ENCODE data around the gene ZFYVE26.

GRCh38 chr14:67734675-67735074 is 81.7 kb downstream of the ZFYVE26 start:
- TF ChIP-seq BHLHE40 (IDR thresholded peaks at IDR 0.05; ENCODE audit: low read depth, low read length) (no peak), POLR2A (IDR thresholded peaks at IDR 0.05; ENCODE audit: low read length) (no peak), EP300 (IDR thresholded peaks at IDR 0.05) (no peak), RFX5 (IDR thresholded peaks at IDR 0.05) (no peak), MAX (IDR thresholded peaks at IDR 0.05) (no peak), EHMT2 (IDR thresholded peaks at IDR 0.05; ENCODE audit: low read depth) (no peak), NFE2L2 (conservative IDR thresholded peaks at IDR 0.05; ENCODE audit: low read length) (no peak), ZNF302 (CRISPR knock-in tag; IDR thresholded peaks at IDR 0.05) (no peak), ZFP36 (IDR thresholded peaks at IDR 0.05; ENCODE audit: borderline replicate concordance, partially characterized antibody) (no peak), MAZ (IDR thresholded peaks at IDR 0.05; ENCODE audit: borderline replicate concordance, low read depth, low read length) (no peak)
- TF ChIP-seq, protein P1, sequence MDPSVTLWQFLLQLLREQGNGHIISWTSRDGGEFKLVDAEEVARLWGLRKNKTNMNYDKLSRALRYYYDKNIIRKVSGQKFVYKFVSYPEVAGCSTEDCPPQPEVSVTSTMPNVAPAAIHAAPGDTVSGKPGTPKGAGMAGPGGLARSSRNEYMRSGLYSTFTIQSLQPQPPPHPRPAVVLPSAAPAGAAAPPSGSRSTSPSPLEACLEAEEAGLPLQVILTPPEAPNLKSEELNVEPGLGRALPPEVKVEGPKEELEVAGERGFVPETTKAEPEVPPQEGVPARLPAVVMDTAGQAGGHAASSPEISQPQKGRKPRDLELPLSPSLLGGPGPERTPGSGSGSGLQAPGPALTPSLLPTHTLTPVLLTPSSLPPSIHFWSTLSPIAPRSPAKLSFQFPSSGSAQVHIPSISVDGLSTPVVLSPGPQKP (IDR thresholded peaks at IDR 0.05; ENCODE audit: low read depth, low read length): no peak
- TF ChIP-seq, protein P2, sequence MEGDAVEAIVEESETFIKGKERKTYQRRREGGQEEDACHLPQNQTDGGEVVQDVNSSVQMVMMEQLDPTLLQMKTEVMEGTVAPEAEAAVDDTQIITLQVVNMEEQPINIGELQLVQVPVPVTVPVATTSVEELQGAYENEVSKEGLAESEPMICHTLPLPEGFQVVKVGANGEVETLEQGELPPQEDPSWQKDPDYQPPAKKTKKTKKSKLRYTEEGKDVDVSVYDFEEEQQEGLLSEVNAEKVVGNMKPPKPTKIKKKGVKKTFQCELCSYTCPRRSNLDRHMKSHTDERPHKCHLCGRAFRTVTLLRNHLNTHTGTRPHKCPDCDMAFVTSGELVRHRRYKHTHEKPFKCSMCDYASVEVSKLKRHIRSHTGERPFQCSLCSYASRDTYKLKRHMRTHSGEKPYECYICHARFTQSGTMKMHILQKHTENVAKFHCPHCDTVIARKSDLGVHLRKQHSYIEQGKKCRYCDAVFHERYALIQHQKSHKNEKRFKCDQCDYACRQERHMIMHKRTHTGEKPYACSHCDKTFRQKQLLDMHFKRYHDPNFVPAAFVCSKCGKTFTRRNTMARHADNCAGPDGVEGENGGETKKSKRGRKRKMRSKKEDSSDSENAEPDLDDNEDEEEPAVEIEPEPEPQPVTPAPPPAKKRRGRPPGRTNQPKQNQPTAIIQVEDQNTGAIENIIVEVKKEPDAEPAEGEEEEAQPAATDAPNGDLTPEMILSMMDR (IDR thresholded peaks at IDR 0.05): 0 out of 3 replicates have a peak, but pooled peaks have one; percentile 5

All from A549 (cell line).